ENCODE results near the gene IQCE.

GRCh38 chr7:2658941-2659340, 100.2 kb downstream of the IQCE start:
- TF ChIP-seq, protein P1, sequence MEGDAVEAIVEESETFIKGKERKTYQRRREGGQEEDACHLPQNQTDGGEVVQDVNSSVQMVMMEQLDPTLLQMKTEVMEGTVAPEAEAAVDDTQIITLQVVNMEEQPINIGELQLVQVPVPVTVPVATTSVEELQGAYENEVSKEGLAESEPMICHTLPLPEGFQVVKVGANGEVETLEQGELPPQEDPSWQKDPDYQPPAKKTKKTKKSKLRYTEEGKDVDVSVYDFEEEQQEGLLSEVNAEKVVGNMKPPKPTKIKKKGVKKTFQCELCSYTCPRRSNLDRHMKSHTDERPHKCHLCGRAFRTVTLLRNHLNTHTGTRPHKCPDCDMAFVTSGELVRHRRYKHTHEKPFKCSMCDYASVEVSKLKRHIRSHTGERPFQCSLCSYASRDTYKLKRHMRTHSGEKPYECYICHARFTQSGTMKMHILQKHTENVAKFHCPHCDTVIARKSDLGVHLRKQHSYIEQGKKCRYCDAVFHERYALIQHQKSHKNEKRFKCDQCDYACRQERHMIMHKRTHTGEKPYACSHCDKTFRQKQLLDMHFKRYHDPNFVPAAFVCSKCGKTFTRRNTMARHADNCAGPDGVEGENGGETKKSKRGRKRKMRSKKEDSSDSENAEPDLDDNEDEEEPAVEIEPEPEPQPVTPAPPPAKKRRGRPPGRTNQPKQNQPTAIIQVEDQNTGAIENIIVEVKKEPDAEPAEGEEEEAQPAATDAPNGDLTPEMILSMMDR (IDR thresholded peaks at IDR 0.05) = no peak
- TF ChIP-seq EZH2 (IDR thresholded peaks at IDR 0.05; ENCODE audit: borderline replicate concordance, insufficient read depth, low read depth, low read length, poor library complexity, severe bottlenecking) = no peak
